Mesendoderm (in vitro differentiated cells): ENCODE results near the gene LRPPRC. TPM values are rescaled to one million over a fixed set of nuclear protein-coding genes. Genes with fewer than 3 reads are reported as not detected.

Experiments
- DNase-seq: peaks from one replicate; pipeline ENCODE4 v3.0.0; 2013
- H2AK5ac ChIP-seq: 2 replicates; pipeline ENCODE4 v1.6.1; 2013; ENCODE audit warnings: low read length, inconsistent platforms
- H2BK120ac ChIP-seq: 2 replicates; pipeline ENCODE4 v1.6.1; 2013; ENCODE audit warnings: low read depth, mild to moderate bottlenecking, low read length, moderate library complexity, mixed read lengths
- H2BK15ac ChIP-seq: replicated peaks from 2 replicates; pipeline ENCODE4 v1.6.1; 2013; ENCODE audit warnings: low read depth, mild to moderate bottlenecking, moderate library complexity
- H2BK5ac ChIP-seq: 2 replicates; pipeline ENCODE4 v1.6.1; 2013; ENCODE audit warnings: low read length, inconsistent platforms
- H3K18ac ChIP-seq: 2 replicates; pipeline ENCODE4 v1.6.1; 2013; ENCODE audit warnings: mild to moderate bottlenecking, low read length, mixed read lengths
- H3K23ac ChIP-seq: one replicate; pipeline ENCODE4 v1.6.1; 2013; ENCODE audit warnings: low read length
- H3K27ac ChIP-seq: 2 replicates; pipeline ENCODE4 v1.5.1; 2013; ENCODE audit warnings: low read depth, mild to moderate bottlenecking, inconsistent platforms, low read length, moderate library complexity
- H3K27me3 ChIP-seq: 2 replicates; pipeline ENCODE4 v1.6.1; 2013; ENCODE audit warnings: low read length, control low read depth, mild to moderate bottlenecking, inconsistent platforms; ENCODE audit not compliant: insufficient read depth, poor library complexity
- H3K36me3 ChIP-seq: 2 replicates; pipeline ENCODE4 v1.6.1; 2013; ENCODE audit warnings: low read length, inconsistent platforms; ENCODE audit not compliant: control insufficient read depth, insufficient read depth
- H3K4ac ChIP-seq: one replicate; pipeline ENCODE4 v1.6.1; 2013; ENCODE audit warnings: low read depth, mild to moderate bottlenecking, low read length, moderate library complexity
- H3K4me1 ChIP-seq: 2 replicates; pipeline ENCODE4 v1.6.1; 2013; ENCODE audit warnings: low read depth, low read length, inconsistent platforms; ENCODE audit not compliant: control insufficient read depth
- H3K4me2 ChIP-seq: 2 replicates; pipeline ENCODE4 v1.6.1; 2013; ENCODE audit warnings: low read length
- H3K4me3 ChIP-seq: 2 replicates; pipeline ENCODE4 v1.5.1; 2013; ENCODE audit warnings: mild to moderate bottlenecking, low read length
- H3K56ac ChIP-seq: one replicate; pipeline ENCODE4 v1.6.1; 2013; ENCODE audit warnings: low read length
- H3K79me1 ChIP-seq: 2 replicates; pipeline ENCODE4 v1.6.1; 2013; ENCODE audit warnings: low read length, inconsistent platforms
- H3K79me2 ChIP-seq: 2 replicates; pipeline ENCODE4 v1.6.1; 2013; ENCODE audit warnings: mild to moderate bottlenecking, low read length; ENCODE audit not compliant: control insufficient read depth, insufficient read depth
- H3K9ac ChIP-seq: 2 replicates; pipeline ENCODE4 v1.6.1; 2013; ENCODE audit warnings: low read length, inconsistent platforms
- H4K5ac ChIP-seq: one replicate; pipeline ENCODE4 v1.6.1; 2013; ENCODE audit warnings: low read length
- H4K8ac ChIP-seq: one replicate; pipeline ENCODE4 v1.6.1; 2013; ENCODE audit warnings: low read depth, mild to moderate bottlenecking, control low read depth, low read length, moderate library complexity
- WGBS: extraction: QIAGEN DNeasy Blood & Tissue Kit; methylation state at CpG from one replicate; pipeline ENCODE4 v1.1.7; 2013; ENCODE audit warnings: low lambda C conversion rate, missing lambda C conversion rate; ENCODE audit not compliant: insufficient coverage; ENCODE audit errors: extremely low coverage; 5-methylcytosine and 5-hydroxymethylcytosine counted together
- polyA plus RNA-seq, 2 experiments: library from polyadenylated mRNA; stranded (reverse); fragments of 200-250 nt; gene quantifications; one replicate each; pipeline ENCODE4 v1.2.3, GENCODE V29; 2013

The LRPPRC gene
- 87.5 TPM for polyA plus RNA-seq (2013, experiment 1 of 2)
- polyA plus RNA-seq (2013, experiment 2 of 2), result 86.2 TPM

DNA sequence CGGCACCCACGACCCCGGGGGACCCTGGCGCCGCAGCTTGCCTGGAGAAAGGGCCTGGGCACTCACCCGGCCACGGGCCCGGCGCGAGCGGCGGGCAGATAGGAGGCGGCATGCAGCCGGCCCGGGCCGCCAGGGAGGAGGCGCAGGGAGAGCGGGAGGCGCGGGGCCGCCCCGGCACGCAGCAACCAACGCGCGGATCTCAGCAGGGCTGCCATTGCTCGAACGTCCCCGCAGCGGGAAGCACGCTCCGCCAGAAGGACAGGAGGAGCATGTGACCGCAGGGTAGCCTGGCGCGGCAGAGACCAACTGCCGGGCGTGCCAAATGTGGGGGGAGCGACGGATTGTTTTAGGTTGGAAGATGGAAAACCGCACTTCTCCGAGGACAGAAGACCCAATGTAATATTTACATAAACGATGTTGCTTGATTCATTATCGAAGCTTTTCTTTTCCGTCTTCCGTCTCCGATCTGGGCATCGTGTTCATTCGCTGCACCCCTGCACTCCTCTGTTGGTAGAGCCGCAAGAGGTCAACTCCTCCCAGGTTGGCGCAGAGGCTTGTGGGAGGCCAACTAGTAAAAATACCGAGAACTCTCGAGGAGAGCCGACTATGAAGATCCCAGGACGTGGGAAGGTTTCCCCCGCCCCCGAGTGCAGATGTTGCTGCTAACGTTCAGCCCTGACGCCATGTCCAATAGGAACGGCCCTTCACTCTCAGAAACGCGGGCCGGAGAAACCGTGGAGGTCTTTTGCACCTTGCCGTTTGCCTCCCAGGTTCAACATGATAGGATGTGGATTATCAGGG lies at the start of gene LRPPRC:
TSS of gene LRPPRC (minus strand) at position 257 of the 801 bp plus-strand sequence. CDS start at position 215, 42 bp downstream.
- Histone ChIP-seq H3K9ac (peak within 1 kb of the TSS; percentile 73), H3K4me3 (peak within 1 kb of the TSS; percentile 55), H4K5ac (peak within 1 kb of the TSS; percentile 12), H3K79me1 (peaks cover 4% of the 10 kb centered on the region), H2BK15ac (no peak within 1 kb of the TSS), H2BK5ac (no peak within 1 kb of the TSS), H4K8ac (no peak within 1 kb of the TSS), H3K56ac (peak within 1 kb of the TSS; percentile 86), H3K4ac (peak within 1 kb of the TSS; percentile 46), H3K79me2 (peaks cover 48% of the 10 kb centered on the region), H2BK120ac (no peak within 1 kb of the TSS), H3K4me1 (peaks cover 5% of the 10 kb centered on the region), H3K27me3 (no peaks in the 10 kb centered on the region), H3K36me3 (peaks cover 2% of the 10 kb centered on the region), H3K27ac (peak within 1 kb of the TSS; percentile 39), H2AK5ac (no peak within 1 kb of the TSS), H3K23ac (no peak within 1 kb of the TSS), H3K18ac (peak within 1 kb of the TSS; percentile 29), H3K4me2 (peak within 1 kb of the TSS; percentile 66)
- no CpG with 5 or more reads among the region's 64 CpGs for WGBS
- DNase-seq, result peak; percentile 99

DNA sequence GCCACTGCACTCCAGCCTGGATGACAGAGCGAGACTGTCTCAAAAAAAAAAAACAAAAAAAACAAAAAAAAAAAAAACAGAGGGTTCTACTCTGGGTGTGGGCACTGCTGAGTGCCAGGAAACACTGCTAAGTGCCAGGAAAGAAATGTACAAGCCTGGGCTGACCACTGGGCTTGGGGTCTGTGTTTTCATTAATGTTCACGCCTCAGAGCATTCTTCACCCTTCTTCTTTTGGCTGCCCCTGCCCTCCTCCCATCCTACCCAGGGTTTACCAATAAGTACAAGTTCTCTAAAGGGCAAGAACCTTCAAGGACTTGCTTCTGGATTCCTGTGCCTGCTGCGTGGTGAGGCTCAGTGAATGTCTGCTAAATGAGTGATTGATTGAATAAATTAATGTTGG lies 49.3 kb upstream of the LRPPRC start:
- H3K27ac ChIP-seq, result no peak overlapping the region
- no peaks in the 10 kb centered on the region for H3K36me3 ChIP-seq
- no peak overlapping the region for H2BK15ac ChIP-seq
- H3K18ac ChIP-seq, result no peak overlapping the region
- no peak overlapping the region for H3K56ac ChIP-seq
- H2BK120ac ChIP-seq, result no peak overlapping the region
- no peak overlapping the region for H2BK5ac ChIP-seq
- H3K79me1 ChIP-seq, result no peaks in the 10 kb centered on the region
- no peak overlapping the region for H3K4me3 ChIP-seq
- no peak overlapping the region for H4K5ac ChIP-seq
- no peaks in the 10 kb centered on the region for H3K4me1 ChIP-seq
- DNase-seq, result no peak
- H3K23ac ChIP-seq, result no peak overlapping the region
- no peak overlapping the region for H2AK5ac ChIP-seq
- no peak overlapping the region for H3K4me2 ChIP-seq
- no CpG with 5 or more reads among the region's 3 CpGs for WGBS
- no peaks in the 10 kb centered on the region for H3K27me3 ChIP-seq
- H3K4ac ChIP-seq, result no peak overlapping the region
- H3K79me2 ChIP-seq, result no peaks in the 10 kb centered on the region
- H3K9ac ChIP-seq, result no peak overlapping the region
- H4K8ac ChIP-seq, result no peak overlapping the region

DNA sequence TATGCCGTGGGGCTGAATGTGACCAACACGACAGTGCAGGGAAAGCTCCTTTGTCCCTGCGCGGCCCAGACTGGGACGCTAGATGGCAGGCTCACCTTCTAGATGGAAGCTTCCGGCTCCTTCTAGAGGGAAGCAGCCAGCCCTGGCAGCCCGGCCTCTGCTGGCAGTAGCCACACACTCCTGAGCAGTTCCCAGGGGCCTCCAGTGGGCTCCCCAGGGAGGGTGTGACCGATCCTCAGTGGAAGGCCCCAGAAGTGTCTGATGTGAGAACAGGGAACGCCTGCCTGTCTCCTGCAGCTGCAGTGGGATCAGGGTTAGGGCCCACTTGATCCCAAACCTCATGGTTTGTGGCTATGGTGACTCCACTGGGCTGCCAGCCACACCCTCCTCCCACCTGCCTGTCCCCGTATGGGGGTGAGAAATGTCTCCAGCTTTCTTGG lies 48.5 kb upstream of the LRPPRC start:
- no peak overlapping the region for H2BK15ac ChIP-seq
- H4K5ac ChIP-seq, result no peak overlapping the region
- H3K4ac ChIP-seq, result no peak overlapping the region
- H3K4me1 ChIP-seq, result no peaks in the 10 kb centered on the region
- H2BK5ac ChIP-seq, result no peak overlapping the region
- no peaks in the 10 kb centered on the region for H3K79me1 ChIP-seq
- no peak overlapping the region for H3K18ac ChIP-seq
- H3K36me3 ChIP-seq, result no peaks in the 10 kb centered on the region
- H3K56ac ChIP-seq, result peak overlapping the region; percentile 71
- H2AK5ac ChIP-seq, result no peak overlapping the region
- no peak overlapping the region for H3K23ac ChIP-seq
- no peak overlapping the region for H3K4me2 ChIP-seq
- H4K8ac ChIP-seq, result no peak overlapping the region
- no peaks in the 10 kb centered on the region for H3K79me2 ChIP-seq
- no peaks in the 10 kb centered on the region for H3K27me3 ChIP-seq
- no peak overlapping the region for H3K9ac ChIP-seq
- WGBS, result no CpG with 5 or more reads among the region's 10 CpGs
- H3K27ac ChIP-seq, result no peak overlapping the region
- no peak overlapping the region for H2BK120ac ChIP-seq
- DNase-seq, result peak; percentile 92
- no peak overlapping the region for H3K4me3 ChIP-seq

DNA sequence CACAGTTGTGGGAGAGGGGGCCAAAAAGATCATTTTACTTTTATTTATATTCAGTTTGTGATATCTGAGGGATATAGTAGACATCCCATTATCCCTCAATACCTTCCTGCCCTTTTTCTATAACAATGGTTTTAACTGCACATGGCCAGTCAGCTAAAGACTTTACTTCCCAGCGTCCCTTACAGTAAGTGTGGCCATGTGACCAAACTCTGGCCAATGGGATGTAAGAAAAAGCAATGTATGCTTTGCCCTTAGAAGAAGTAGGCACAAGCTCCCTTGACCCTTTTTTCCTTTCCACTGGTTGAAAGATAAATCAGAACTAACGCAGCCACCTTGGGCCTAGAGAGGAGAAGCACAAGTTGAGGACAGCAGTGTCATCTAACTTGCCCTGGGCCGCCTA lies 44.6 kb upstream of the LRPPRC start:
- Histone ChIP-seq H3K9ac (no peak overlapping the region), H3K36me3 (no peaks in the 10 kb centered on the region), H3K27me3 (no peaks in the 10 kb centered on the region), H3K79me2 (no peaks in the 10 kb centered on the region), H3K56ac (no peak overlapping the region), H4K8ac (no peak overlapping the region), H3K23ac (no peak overlapping the region), H2BK5ac (no peak overlapping the region), H3K18ac (no peak overlapping the region), H2BK15ac (no peak overlapping the region), H3K27ac (no peak overlapping the region), H3K4me2 (no peak overlapping the region), H3K79me1 (no peaks in the 10 kb centered on the region), H2BK120ac (no peak overlapping the region), H4K5ac (no peak overlapping the region), H2AK5ac (no peak overlapping the region), H3K4me3 (no peak overlapping the region), H3K4me1 (no peaks in the 10 kb centered on the region), H3K4ac (no peak overlapping the region)
- DNase-seq, result no peak
- no CpG with 5 or more reads among the region's 3 CpGs for WGBS

DNA sequence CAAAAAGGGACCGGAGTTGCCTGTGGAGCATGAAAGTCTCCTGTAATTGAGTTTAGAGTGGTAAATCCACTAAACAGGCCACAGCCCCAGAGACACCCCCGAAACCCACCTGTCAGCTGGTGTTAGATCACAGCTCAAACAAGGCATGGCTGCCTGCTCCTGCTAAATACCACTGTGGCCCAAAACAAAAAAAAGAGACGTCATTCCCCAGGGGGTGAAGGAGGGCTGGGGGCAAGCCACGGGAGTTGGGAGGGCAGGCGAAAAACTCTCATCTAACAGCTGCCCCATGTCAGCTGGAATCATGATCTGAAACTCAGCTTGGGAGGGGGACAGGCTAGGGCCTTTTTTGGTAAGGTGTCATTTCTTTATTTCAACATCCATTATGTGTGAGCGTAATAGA lies 42.5 kb upstream of the LRPPRC start:
- Histone ChIP-seq H2BK15ac (no peak overlapping the region), H3K36me3 (no peaks in the 10 kb centered on the region), H3K4ac (no peak overlapping the region), H3K4me1 (no peaks in the 10 kb centered on the region), H4K8ac (no peak overlapping the region), H3K23ac (no peak overlapping the region), H2AK5ac (no peak overlapping the region), H4K5ac (no peak overlapping the region), H3K79me2 (no peaks in the 10 kb centered on the region), H3K4me3 (no peak overlapping the region), H3K27ac (no peak overlapping the region), H3K27me3 (no peaks in the 10 kb centered on the region), H3K56ac (no peak overlapping the region), H2BK5ac (no peak overlapping the region), H3K4me2 (no peak overlapping the region), H2BK120ac (no peak overlapping the region), H3K79me1 (no peaks in the 10 kb centered on the region), H3K9ac (no peak overlapping the region), H3K18ac (no peak overlapping the region)
- no peak for DNase-seq
- WGBS, result no CpG with 5 or more reads among the region's 6 CpGs
